Omental fat pad (tissue), 4 donors: Measurements from ENCODE around the gene TAPT1. TPM values are rescaled to one million over a fixed set of nuclear protein-coding genes. Genes with fewer than 3 reads are reported as not detected.

Experiments
- ATAC-seq: fragments of 150-250 bp; one replicate; pipeline ENCODE4 v1.9.1; 2016; ENCODE audit warnings: mild to moderate bottlenecking, moderate library complexity; ENCODE audit not compliant: low FRiP score
- DNase-seq: peaks from one replicate; pipeline ENCODE4 v3.0.0-alpha.2; 2019; ENCODE audit warnings: low spot score
- total RNA-seq, 4 donors: library from RNA; depleted of rRNA; stranded (reverse); fragments of >200 nt; gene quantifications; one replicate each; pipeline ENCODE4 v1.1.0, GENCODE V29; 2016
- TF ChIP-seq, protein P1 (sequence below), 3 donors: fragments of 450-650 bp; IDR thresholded peaks; one replicate each; pipeline ENCODE4 v1.5.1; 2016 to 2017; ENCODE audit warnings: antibody characterized with exemption in 3 of 3, mild to moderate bottlenecking in 3 of 3, moderate library complexity in 2 of 3

The TAPT1 gene
- total RNA-seq, 4 donors from 2014 or later = 21.5 to 31.9 (median 28.6) TPM

DNA sequence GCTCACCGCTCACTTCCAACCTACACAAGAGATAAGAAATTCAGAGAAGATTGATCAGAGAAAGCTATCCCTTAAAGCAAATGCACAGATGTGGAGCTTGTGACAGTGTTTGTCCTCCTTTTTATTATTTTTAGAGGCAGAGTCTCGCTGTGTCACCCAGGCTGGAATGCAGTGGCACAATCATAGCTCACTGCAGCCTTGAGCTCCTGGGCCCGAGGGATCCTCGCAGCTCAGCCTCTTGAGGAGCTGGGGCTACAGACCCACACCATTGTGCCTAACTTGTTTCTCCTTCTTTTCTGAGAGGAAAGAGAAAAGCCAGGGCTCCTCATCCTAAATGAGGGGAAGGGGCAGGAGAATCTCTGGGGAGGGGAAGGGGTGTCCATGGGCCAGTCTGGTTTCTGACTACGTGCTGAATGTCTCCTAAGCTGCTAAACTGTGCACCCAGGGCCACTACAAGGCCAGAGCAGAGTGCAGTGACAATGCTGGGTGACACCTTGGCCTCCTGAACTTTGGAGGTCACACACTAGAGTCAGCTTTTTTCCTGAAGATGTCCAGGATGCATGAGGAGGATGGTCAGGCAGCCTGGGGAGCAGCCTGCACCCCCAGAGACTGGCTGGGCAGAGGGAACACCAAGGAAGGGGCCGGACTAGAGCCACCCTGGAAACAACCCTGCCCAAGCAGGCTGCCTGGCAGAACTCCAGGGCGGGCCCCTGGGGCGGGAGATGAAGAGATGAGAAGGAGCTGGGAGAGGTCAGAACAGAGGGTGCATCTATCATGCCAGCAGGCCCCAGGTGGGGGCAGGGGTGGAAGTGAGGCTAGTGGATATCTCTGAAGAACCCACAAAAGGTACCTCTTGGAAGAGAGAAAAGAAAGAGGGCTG is 87.0 kb downstream of the TAPT1 start:
- TF ChIP-seq, protein P1, sequence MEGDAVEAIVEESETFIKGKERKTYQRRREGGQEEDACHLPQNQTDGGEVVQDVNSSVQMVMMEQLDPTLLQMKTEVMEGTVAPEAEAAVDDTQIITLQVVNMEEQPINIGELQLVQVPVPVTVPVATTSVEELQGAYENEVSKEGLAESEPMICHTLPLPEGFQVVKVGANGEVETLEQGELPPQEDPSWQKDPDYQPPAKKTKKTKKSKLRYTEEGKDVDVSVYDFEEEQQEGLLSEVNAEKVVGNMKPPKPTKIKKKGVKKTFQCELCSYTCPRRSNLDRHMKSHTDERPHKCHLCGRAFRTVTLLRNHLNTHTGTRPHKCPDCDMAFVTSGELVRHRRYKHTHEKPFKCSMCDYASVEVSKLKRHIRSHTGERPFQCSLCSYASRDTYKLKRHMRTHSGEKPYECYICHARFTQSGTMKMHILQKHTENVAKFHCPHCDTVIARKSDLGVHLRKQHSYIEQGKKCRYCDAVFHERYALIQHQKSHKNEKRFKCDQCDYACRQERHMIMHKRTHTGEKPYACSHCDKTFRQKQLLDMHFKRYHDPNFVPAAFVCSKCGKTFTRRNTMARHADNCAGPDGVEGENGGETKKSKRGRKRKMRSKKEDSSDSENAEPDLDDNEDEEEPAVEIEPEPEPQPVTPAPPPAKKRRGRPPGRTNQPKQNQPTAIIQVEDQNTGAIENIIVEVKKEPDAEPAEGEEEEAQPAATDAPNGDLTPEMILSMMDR (IDR thresholded peaks at IDR 0.05) = no peak
- ATAC-seq = no peak
- no peak for DNase-seq

DNA sequence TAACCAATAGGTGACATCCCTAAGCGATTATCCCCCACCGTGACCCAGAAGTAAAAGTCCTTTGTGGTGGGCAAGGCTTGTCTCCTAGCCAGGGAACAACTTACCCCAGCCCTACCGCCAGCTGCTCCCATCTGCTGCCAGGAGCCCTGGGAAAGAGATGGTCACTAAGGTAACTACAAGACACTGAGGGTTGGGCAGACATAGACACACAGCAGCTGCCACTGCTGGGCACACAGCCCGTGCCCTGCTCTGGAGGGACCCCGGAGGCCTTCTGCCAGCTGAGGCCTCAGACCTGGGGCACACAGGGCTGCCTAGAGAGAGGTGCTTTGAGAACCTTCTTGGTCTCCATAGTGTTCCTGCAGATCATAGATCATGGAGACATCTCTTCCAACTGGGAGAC is 89.4 kb downstream of the TAPT1 start:
- ATAC-seq (no peak), DNase-seq (no peak)
- TF ChIP-seq, protein P1 (IDR thresholded peaks at IDR 0.05) = no peak

DNA sequence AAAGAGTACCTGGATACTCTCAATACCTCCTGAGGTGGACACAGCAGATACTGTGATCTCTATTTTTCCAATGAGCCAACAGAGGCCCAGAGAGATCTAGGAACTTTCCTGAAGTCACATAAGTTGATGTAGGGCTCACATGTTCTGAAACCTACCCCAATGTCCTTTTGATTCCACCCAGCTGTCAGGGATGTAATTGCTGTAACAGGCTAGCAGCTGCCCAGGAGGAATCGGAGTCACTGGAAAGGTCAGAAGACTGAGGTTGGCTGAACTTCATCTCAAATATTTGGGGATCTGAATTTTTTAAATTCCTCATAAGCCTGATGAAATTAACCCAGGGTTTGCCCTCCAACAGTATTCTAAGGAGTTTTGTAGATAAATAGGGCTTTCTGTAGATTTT is 90.0 kb downstream of the TAPT1 start:
- no peak for DNase-seq
- no peak for ATAC-seq
- TF ChIP-seq, protein P1 (IDR thresholded peaks at IDR 0.05) = no peak

DNA sequence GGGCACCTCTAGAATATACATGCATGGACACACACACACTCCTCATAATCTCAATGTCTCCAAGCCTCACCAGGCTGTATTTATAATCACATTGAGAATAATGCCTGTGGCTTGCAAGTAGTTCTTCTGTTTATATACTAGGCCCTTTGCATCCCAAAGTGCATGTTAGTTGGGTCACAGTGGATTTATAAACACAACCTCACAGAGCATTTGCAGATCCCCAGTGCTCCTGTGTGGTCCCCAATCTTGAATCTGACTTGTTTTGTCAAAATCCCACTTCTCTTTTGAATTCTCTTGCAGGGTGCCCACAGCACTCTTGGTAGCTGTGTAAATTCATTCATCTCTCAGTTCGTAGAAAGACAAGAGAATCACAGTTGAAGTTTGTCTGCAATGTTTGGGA is 92.9 kb downstream of the TAPT1 start:
- TF ChIP-seq, protein P1 (IDR thresholded peaks at IDR 0.05) = no peak
- DNase-seq (no peak), ATAC-seq (no peak)

DNA sequence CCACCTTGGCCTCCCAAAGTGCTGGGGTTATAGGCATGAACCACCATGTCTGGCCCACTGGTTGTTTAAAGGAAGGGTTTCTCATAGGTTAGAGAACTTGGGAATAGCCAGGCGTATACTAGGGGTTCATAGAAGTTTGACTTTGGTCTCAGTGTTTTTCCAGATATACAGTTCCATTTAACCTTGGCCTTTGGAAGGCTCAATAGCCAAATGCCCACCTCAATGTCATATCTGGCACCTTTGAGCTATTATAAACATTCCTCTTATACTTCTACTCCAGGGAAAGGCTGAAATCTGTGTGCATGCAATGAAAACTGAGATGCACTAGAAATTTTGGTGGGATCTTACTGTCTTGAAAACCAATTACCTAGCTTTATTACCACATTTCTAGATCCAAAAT is 95.0 kb downstream of the TAPT1 start:
- ATAC-seq (no peak), DNase-seq (no peak)
- TF ChIP-seq, protein P1 (IDR thresholded peaks at IDR 0.05) = no peak

DNA sequence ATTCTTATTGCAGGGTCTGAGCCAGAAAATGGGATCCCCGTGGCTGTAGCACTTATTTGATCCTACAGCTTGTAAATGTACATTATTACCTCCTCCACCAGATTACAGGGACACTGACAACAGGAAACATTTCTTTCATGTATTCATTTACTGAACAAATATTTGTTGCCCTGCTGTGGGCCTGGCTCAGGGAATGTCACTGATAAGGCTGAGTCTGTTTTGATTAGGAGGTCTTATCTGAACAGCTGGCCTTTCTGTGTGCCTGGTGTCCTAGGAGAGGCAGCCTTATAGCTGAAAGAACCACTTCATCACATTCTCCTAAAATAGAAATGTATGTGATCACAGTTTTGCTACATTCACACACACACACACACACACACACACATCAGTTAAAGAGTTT is 96.9 kb downstream of the TAPT1 start:
- ATAC-seq (no peak), DNase-seq (no peak)
- TF ChIP-seq, protein P1 (IDR thresholded peaks at IDR 0.05) = no peak

DNA sequence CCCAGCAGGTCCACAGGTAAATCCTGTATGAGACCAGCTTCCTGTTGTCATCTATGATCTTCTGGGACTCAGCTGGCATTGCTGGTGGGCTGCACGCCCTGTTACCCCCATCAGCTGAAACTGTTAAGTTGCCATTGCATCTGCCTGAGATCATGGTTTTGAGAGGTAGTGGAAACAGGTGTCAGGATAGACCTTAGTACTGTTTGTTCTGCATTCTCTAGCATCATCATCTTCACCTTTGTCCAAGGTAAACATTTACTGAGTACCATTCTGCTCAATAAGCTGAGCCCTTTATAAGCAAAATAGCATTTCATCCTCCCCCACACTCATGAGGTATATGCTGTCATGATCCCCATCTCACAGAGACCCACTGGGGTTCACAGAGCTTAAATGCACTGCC is 99.6 kb downstream of the TAPT1 start:
- TF ChIP-seq, protein P1 (IDR thresholded peaks at IDR 0.05) = no peak
- DNase-seq = no peak
- ATAC-seq = no peak
